Fibroblast of pulmonary artery (primary cell): ENCODE data around the gene PPP1R12B.

ENCODE experiments used
- DNase-seq: peaks from one replicate; pipeline ENCODE4 v3.0.0-alpha.2; 2010; ENCODE audit warnings: low read depth
- H3K4me3 ChIP-seq: replicated peaks from 2 replicates; pipeline ENCODE4 v1.5.1; 2011; ENCODE audit warnings: low read depth, mild to moderate bottlenecking, control low read depth, low read length, moderate library complexity
- TF ChIP-seq, protein P1 (sequence below): IDR thresholded peaks from 2 replicates; pipeline ENCODE4 v1.5.1; 2011; ENCODE audit warnings: mild to moderate bottlenecking, control low read depth, low read length, inconsistent platforms; ENCODE audit errors: missing control alignments

Gene PPP1R12B

GRCh38 chr1:202348509-202349205, at the start of gene PPP1R12B:
Gene PPP1R12B, plus strand, starts transcription at chr1:202348699. Its CDS starts 153 bp downstream, at chr1:202348852.
- H3K4me3 ChIP-seq: peak within 1 kb of the TSS; percentile 65
- TF ChIP-seq, protein P1, sequence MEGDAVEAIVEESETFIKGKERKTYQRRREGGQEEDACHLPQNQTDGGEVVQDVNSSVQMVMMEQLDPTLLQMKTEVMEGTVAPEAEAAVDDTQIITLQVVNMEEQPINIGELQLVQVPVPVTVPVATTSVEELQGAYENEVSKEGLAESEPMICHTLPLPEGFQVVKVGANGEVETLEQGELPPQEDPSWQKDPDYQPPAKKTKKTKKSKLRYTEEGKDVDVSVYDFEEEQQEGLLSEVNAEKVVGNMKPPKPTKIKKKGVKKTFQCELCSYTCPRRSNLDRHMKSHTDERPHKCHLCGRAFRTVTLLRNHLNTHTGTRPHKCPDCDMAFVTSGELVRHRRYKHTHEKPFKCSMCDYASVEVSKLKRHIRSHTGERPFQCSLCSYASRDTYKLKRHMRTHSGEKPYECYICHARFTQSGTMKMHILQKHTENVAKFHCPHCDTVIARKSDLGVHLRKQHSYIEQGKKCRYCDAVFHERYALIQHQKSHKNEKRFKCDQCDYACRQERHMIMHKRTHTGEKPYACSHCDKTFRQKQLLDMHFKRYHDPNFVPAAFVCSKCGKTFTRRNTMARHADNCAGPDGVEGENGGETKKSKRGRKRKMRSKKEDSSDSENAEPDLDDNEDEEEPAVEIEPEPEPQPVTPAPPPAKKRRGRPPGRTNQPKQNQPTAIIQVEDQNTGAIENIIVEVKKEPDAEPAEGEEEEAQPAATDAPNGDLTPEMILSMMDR: no peak
- DNase-seq: peak; percentile 99

GRCh38 chr1:202302166-202302565, 46.3 kb upstream of the PPP1R12B start:
- TF ChIP-seq, protein P1: no peak
- no peak overlapping the region for H3K4me3 ChIP-seq
- DNase-seq: no peak

- no peak for DNase-seq
- no peak overlapping the region for H3K4me3 ChIP-seq
- TF ChIP-seq, protein P1: no peak
These were observed 44.1 kb upstream of the PPP1R12B start for GRCh38 chr1:202304375-202304774.

DNA sequence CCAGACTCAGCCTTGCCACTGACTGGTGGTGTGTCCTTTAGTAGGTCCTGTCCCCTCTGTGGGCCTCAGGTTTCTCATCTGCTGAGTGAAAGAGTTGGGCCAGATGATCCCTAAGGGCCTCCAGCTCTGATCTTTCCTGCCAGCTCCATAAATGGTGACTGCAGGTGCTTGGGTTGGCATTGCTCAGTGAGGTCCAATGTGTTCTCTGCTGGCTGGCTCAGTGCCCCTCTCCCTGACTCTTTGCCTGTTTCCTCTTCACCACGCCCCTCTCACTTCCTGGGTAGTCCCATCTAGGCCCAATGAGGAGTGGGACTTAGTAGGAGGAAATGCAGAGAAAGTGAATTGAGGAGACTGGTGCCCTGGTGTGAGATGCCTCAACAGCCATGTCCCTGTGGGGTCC, 43.3 kb upstream of the PPP1R12B start:
- H3K4me3 ChIP-seq: no peak overlapping the region
- no peak for DNase-seq
- TF ChIP-seq, protein P1: no peak

DNA sequence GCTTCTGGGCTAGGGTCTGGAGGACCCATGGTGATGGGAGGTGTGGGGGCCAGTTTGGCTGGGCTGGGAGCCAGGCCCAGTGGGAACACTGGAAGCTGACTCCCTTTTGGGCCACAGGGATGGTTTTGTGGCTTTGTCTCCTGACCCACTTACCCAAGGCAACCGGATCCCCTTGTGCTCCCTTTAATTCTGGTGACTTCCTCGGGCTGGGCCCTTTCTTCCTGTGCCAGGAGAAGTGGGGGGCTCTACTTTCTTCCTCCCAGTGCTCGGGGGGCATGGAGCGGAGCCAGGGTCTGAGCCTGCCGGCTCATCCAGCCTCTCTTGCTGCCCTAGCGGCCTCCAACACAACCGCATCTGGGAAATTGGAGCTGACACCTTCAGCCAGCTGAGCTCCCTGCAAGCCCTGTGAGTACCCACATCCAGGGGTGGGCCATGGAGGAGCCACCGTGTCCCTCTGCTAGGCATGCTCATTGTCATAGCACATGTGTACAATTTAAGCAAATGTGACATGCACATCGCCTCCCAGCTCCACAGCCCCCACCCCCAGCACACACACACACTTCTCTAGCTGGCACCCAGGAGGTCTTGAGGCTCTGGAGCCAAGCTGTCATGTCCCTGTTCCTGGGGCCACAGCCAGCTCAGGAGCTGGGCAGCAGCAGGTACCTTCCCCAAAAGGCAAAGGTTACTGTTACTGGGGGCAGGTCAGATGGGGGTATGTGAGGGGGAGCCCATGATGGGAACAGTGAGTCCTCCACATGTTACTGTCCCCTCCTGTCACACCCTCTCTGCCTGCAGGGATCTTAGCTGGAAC, 41.8 kb upstream of the PPP1R12B start:
- TF ChIP-seq, protein P1: no peak
- no peak overlapping the region for H3K4me3 ChIP-seq
- no peak for DNase-seq

GRCh38 chr1:202310071-202310725, 38.3 kb upstream of the PPP1R12B start:
- no peak overlapping the region for H3K4me3 ChIP-seq
- TF ChIP-seq, protein P1: no peak
- DNase-seq: no peak
